A673 (cell line): ENCODE data around the gene FLT3.

Experiments used
- CTCF ChIP-seq: fragments of 300-800, 200-600 bp; sonication (generic); conservative IDR thresholded peaks from 2 replicates; pipeline ENCODE4 v1.5.1; 2017; ENCODE audit warnings: low read depth, mild to moderate bottlenecking, antibody characterized with exemption, low read length, moderate library complexity, mixed read lengths
- EZH2 ChIP-seq: fragments of 200-600 bp; sonication (generic); IDR thresholded peaks from 2 replicates; pipeline ENCODE4 v1.6.1; 2017; ENCODE audit warnings: borderline replicate concordance, low read depth, mild to moderate bottlenecking, mixed read lengths, antibody characterized with exemption, low read length; ENCODE audit not compliant: poor library complexity, severe bottlenecking

- no peak for TF ChIP-seq EZH2
- no peak for TF ChIP-seq CTCF
These were observed 97.3 kb downstream of the FLT3 start for GRCh38 chr13:28002886-28003698.
